IgD-negative memory B cell (primary cell): ENCODE measurements around the gene OSGEPL1. TPM values are rescaled to one million over a fixed set of nuclear protein-coding genes. Genes with fewer than 3 reads are reported as not detected.
"Not testable (repeated sequence)": the region's sequence is repeated elsewhere in the genome, so short reads cannot be mapped to it uniquely, and the experiment has no call there.

ENCODE experiments used
- H3K27ac Mint-ChIP-seq, 3 donors: one replicate each; pipeline ENCODE4 v1.8.0; 2020 to 2022; ENCODE audit warnings: mild to moderate bottlenecking in 3 of 3, mixed read lengths in 3 of 3, moderate library complexity in 1 of 3
- H3K27me3 Mint-ChIP-seq: one replicate; pipeline ENCODE4 v1.8.0; 2021; ENCODE audit warnings: mixed read lengths
- H3K36me3 Mint-ChIP-seq: one replicate; pipeline ENCODE4 v1.8.0; 2020; ENCODE audit warnings: mild to moderate bottlenecking, mixed read lengths
- H3K4me1 Mint-ChIP-seq, 3 donors: one replicate each; pipeline ENCODE4 v1.8.0; 2020 to 2022; ENCODE audit warnings: mixed read lengths in 3 of 3, mild to moderate bottlenecking in 1 of 3
- H3K4me3 Mint-ChIP-seq, 4 donors: one replicate each; pipeline ENCODE4 v1.8.0; 2020 to 2022; ENCODE audit warnings: mild to moderate bottlenecking in 4 of 4, mixed read lengths in 4 of 4, moderate library complexity in 3 of 4
- H3K9me3 Mint-ChIP-seq, 3 donors: one replicate each; pipeline ENCODE4 v1.8.0; 2020 to 2021; ENCODE audit warnings: mixed read lengths in 3 of 3, mild to moderate bottlenecking in 1 of 3
- polyA plus RNA-seq: library from polyadenylated mRNA; unstranded; fragments of 300-500 nt; fragmentation: Illumina TruSeq; gene quantifications from one replicate; pipeline ENCODE4 v1.2.3, GENCODE V29; 2021

OSGEPL1 gene
- polyA plus RNA-seq, 1 donor from 2014 or later = 9.3 TPM

GRCh38 chr2:189770590-189771322 lies 8.2 kb upstream of the OSGEPL1 start:
- Mint-ChIP-seq H3K36me3 (no peaks in the 10 kb centered on the region), H3K4me3 (no peak overlapping the region)

DNA sequence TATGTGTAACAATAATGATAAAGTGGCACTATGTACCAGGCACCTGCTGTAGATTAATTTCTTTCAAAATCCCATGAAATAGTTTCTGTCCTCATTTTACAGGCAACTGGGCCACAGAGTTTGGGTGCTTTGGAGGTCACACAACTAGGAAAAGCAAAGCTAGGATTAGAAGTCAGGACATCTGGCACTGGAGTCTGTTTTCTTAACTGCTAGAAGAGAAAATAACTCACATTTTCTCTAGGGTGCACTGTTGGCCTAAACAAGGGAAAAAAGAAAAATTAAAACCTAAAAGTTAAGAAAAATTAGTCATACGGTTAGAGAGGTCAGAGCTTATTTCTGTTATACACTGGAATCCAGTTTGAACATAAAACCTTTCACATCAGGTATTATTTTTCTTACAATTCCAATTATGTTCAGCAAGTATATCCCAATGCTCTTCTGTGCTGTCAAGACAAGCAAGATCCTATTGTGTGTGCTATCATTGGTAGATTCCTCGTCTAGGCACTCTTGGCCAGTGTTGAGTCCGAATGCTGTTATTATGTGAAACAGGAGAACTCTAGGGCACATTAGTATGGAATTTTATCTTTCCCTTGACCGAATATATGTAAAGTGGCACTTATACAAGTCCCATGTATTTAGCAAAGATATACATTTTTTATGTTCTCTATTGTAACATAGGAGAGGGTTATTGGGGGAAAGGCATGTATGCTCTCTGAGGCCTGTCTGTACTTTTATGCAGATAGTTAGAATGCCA lies 1.5 kb upstream of the OSGEPL1 start:
- Mint-ChIP-seq H3K36me3 (peaks cover 2% of the 10 kb centered on the region), H3K4me1 (peaks cover 5 to 8% (median 7%) of the 10 kb centered on the region in 3 donors), H3K4me3 (peak overlapping the region in 2 of 4 donors; percentile 97 to 98), H3K27ac (peak overlapping the region in 1 of 3 donors; percentile 97), H3K27me3 (no peaks in the 10 kb centered on the region), H3K9me3 (no peaks in the 10 kb centered on the region)

More at GRCh38 chr2:189770590-189771322, 8.2 kb upstream of the OSGEPL1 start:
- no peak overlapping the region for H3K27ac Mint-ChIP-seq
- H3K27me3 Mint-ChIP-seq = no peaks in the 10 kb centered on the region
- no peaks in the 10 kb centered on the region for H3K4me1 Mint-ChIP-seq
- no peaks in the 10 kb centered on the region for H3K9me3 Mint-ChIP-seq

- peaks cover 2% of the 10 kb centered on the region for H3K36me3 Mint-ChIP-seq
- H3K27me3 Mint-ChIP-seq = no peaks in the 10 kb centered on the region
- peak overlapping the region; percentile 91 to 98 (median 98) for H3K4me3 Mint-ChIP-seq
- peaks cover 7 to 9% (median 8%) of the 10 kb centered on the region in 3 donors for H3K4me1 Mint-ChIP-seq
- H3K27ac Mint-ChIP-seq = peak overlapping the region; percentile 95 to 99 (median 97)
- no peaks in the 10 kb centered on the region for H3K9me3 Mint-ChIP-seq
Observed at GRCh38 chr2:189762229-189762550, 402 bp downstream of the OSGEPL1 start.

DNA sequence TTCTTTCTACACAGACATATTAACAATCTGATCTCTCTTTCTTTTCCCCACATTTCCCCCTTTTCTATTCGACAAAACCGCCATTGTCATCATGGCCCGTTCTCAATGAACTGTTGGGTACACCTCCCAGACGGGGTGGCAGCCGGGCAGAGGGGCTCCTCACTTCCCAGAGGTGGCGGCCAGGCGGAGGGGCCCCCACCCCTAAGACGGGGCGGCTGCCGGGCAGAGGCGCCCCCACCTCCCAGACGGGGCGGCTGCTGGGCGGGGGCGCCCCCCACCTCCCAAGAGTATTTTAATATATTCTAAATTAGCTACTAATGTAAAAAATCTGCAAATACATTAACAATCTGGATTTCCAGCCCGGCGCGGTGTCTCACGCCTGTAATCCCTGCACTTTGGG lies 2.4 kb downstream of the OSGEPL1 start:
- H3K9me3 Mint-ChIP-seq, H3K4me1 Mint-ChIP-seq, H3K36me3 Mint-ChIP-seq, H3K27ac Mint-ChIP-seq, H3K4me3 Mint-ChIP-seq, H3K27me3 Mint-ChIP-seq: not testable (repeated sequence)

- no peaks in the 10 kb centered on the region for H3K9me3 Mint-ChIP-seq
- peaks cover 2 to 4% (median 4%) of the 10 kb centered on the region in 3 donors for H3K4me1 Mint-ChIP-seq
- no peak overlapping the region for H3K27ac Mint-ChIP-seq
- H3K27me3 Mint-ChIP-seq = no peaks in the 10 kb centered on the region
- no peak overlapping the region for H3K4me3 Mint-ChIP-seq
- no peaks in the 10 kb centered on the region for H3K36me3 Mint-ChIP-seq
Observed at GRCh38 chr2:189756311-189756952, 6.2 kb downstream of the OSGEPL1 start.

DNA sequence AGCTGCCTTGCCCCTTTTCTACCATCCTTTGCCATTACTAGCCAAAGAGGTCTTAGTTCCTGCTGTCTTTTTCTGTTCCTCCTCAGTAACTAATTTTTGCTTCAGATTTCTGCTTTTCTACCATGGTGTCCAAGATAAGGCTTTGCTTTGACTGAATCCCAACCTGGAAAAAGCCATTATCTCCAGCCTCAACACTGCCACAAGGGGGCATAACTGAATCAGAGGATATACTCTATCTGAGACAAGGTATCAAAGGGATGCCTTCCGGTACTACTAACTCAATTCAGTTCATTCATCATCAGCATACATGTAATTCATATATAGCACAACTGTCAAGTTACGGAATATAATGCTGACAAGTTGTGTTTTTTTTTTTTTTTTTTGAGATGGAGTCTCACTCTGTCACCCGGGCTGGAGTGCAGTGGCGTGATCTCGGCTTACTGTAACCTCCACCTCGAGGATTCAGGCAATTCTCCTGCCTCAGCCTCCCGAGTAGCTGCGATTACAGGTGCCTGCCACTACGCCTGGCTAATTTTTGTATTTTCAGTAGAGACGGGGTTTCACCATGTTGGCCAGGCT lies 11.4 kb downstream of the OSGEPL1 start:
- Mint-ChIP-seq H3K36me3 (peaks cover 3% of the 10 kb centered on the region), H3K9me3 (no peaks in the 10 kb centered on the region), H3K4me1 (peaks cover 0 to 2% (median 1%) of the 10 kb centered on the region in 3 donors), H3K27me3 (no peaks in the 10 kb centered on the region), H3K27ac (no peak overlapping the region), H3K4me3 (no peak overlapping the region)

GRCh38 chr2:189729430-189729829 lies 33.2 kb downstream of the OSGEPL1 start:
- no peaks in the 10 kb centered on the region for H3K27me3 Mint-ChIP-seq
- H3K36me3 Mint-ChIP-seq = peaks cover 6% of the 10 kb centered on the region
- H3K27ac Mint-ChIP-seq = no peak overlapping the region
- no peak overlapping the region for H3K4me3 Mint-ChIP-seq
- no peaks in the 10 kb centered on the region for H3K9me3 Mint-ChIP-seq
- H3K4me1 Mint-ChIP-seq = no peaks in the 10 kb centered on the region

GRCh38 chr2:189726849-189727248 lies 35.7 kb downstream of the OSGEPL1 start:
- Mint-ChIP-seq H3K4me3 (no peak overlapping the region), H3K27ac (no peak overlapping the region), H3K9me3 (no peaks in the 10 kb centered on the region), H3K36me3 (no peaks in the 10 kb centered on the region), H3K27me3 (no peaks in the 10 kb centered on the region), H3K4me1 (no peaks in the 10 kb centered on the region)

DNA sequence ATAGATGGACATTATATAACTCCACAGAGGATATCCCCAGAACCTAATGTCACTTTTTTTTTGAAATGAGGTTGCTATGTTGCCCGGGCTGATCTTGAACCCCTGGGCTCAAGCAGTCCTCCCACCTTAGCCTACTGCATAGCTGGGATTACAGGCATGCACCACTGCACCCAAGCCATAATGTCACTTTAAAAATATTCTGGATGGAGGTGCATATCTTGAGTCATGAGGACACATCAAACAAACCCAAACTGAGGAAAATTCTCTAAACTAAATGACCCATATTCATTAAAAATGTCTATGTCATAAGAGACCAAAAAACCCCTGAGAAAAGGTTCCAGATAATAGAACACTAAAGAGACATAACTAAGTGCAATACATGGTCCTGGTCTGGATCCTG lies 36.3 kb downstream of the OSGEPL1 start:
- no peaks in the 10 kb centered on the region for H3K4me1 Mint-ChIP-seq
- H3K36me3 Mint-ChIP-seq = no peaks in the 10 kb centered on the region
- H3K4me3 Mint-ChIP-seq = no peak overlapping the region
- H3K27me3 Mint-ChIP-seq = no peaks in the 10 kb centered on the region
- H3K27ac Mint-ChIP-seq = no peak overlapping the region
- no peaks in the 10 kb centered on the region for H3K9me3 Mint-ChIP-seq

DNA sequence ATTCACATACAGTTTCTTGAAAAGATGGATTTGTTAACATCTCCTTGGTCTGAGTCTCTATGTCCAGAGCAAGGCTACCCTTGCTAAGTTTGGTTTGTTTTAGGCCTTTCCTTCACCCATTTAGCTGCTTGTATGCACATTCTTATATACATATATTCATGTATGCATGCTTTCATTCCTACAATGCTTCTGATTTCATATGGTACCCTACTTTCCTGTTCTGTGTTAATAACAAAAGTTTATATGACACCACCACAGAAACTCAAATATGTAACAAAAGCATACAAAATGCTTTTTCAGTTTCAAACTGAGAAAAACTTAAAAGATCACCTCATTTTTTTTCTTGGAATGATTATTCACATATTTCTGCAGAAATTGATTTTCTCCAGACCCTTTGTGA lies 39.4 kb downstream of the OSGEPL1 start:
- H3K9me3 Mint-ChIP-seq = no peaks in the 10 kb centered on the region

DNA sequence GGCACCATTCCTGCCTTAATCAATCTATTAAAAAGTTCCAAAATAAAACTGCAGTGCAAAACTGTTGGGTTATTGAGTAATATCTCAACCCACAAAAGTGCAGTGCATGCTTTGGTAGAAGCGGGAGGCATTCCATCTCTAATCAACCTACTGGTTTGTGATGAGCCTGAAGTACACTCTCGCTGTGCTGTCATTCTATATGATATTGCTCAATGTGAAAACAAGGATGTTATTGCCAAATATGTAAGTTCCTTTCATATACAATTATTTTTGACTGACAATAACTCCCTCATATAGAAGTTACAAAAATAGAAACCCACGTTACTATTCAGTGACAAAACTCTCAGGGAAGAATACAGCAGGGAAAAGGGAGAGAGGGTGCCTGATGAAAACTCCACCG lies 43.0 kb downstream of the OSGEPL1 start:
- no peaks in the 10 kb centered on the region for H3K36me3 Mint-ChIP-seq
- no peaks in the 10 kb centered on the region for H3K27me3 Mint-ChIP-seq
- no peak overlapping the region for H3K27ac Mint-ChIP-seq
- peaks cover 0 to 9% (median 2%) of the 10 kb centered on the region in 3 donors for H3K9me3 Mint-ChIP-seq
- H3K4me3 Mint-ChIP-seq = no peak overlapping the region
- H3K4me1 Mint-ChIP-seq = no peaks in the 10 kb centered on the region

More for the DNA sequence above, 39.4 kb downstream of the OSGEPL1 start:
- H3K4me1 Mint-ChIP-seq = no peaks in the 10 kb centered on the region
- no peaks in the 10 kb centered on the region for H3K36me3 Mint-ChIP-seq
- no peaks in the 10 kb centered on the region for H3K27me3 Mint-ChIP-seq
- H3K27ac Mint-ChIP-seq = no peak overlapping the region
- H3K4me3 Mint-ChIP-seq = no peak overlapping the region

- H3K9me3 Mint-ChIP-seq, H3K36me3 Mint-ChIP-seq, H3K27ac Mint-ChIP-seq, H3K4me3 Mint-ChIP-seq, H3K4me1 Mint-ChIP-seq, H3K27me3 Mint-ChIP-seq: not testable (repeated sequence)
Observed at GRCh38 chr2:189717593-189717992, 45.0 kb downstream of the OSGEPL1 start.

DNA sequence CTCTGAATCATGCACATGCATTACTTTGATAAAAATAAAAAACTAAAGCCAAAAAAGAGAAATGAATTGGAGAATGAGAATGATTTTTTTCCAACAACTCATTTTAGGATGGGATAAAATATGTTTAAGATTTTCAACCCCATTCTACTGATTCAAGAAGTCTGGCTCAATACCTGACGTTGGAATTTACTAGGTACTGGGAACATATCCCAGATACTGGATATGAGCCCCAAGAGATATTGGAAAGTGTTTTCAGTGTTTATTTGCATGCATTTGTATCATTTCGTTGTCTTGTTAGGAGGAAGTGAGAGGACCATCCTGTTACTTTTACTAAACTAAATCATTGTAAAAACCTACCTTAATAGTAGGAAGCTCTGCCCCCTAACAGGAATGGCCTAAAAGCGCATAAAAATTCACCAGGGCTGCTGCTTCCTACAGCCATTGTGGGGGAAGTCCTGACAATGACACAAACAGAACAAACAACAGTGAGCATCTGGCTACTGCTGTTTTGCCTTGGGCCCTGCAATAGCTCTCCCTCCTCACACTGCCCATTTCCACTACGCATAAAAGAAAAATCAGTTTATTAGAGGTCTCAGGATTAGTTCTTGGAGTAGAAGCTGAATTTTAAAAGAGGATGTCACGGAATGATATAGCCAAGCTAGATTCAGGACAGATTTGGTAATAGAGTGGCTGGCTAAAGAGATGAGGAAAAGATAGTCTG lies 52.9 kb downstream of the OSGEPL1 start:
- Mint-ChIP-seq H3K27ac (no peak overlapping the region), H3K27me3 (no peaks in the 10 kb centered on the region), H3K36me3 (peaks cover 6% of the 10 kb centered on the region), H3K4me3 (no peak overlapping the region), H3K4me1 (peaks cover 0 to 1% (median 0%) of the 10 kb centered on the region in 3 donors), H3K9me3 (peaks cover 0 to 4% (median 0%) of the 10 kb centered on the region in 3 donors)

DNA sequence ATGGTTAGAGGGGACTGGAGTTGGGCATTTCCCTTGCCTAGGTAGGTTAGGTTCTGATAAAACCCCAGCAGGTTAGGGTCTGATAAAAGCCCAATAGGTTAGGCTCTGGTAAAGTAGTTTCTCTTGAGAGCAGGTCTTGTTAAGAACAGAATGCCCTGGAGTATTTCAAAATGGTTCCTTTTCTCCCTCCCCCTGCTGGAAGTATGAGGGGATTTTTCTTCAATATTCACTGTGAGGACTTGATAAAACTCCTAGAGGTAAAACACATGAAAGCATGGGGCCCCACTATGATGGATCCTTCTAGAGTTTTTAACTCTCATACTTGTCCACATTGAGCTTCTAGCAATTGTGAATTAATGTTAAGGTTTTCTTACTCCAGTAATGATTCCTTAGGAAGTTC lies 60.5 kb downstream of the OSGEPL1 start:
- H3K36me3 Mint-ChIP-seq = peaks cover 3% of the 10 kb centered on the region
- H3K27ac Mint-ChIP-seq = no peak overlapping the region
- H3K27me3 Mint-ChIP-seq = no peaks in the 10 kb centered on the region
- no peak overlapping the region for H3K4me3 Mint-ChIP-seq
- peaks cover 0 to 2% (median 0%) of the 10 kb centered on the region in 3 donors for H3K4me1 Mint-ChIP-seq
- no peaks in the 10 kb centered on the region for H3K9me3 Mint-ChIP-seq

DNA sequence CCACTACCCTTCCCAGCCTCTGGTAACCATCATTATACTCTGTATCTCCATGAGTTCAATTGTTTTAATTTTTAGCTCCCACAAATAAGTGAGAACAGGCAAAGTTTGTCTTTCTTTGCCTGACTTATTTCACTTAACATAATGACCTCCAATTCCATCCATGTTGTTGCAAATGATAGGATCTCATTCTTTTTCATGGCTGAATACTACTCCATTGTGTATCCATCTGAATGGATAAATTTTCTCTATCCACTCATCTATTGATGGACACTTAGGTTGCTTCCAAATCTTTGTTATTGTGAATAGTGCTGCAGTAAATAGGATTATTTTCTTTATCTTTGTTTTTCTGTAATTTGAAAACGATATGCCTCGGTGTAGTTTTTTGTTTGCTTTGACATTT lies 61.9 kb downstream of the OSGEPL1 start:
- Mint-ChIP-seq H3K27ac (no peak overlapping the region), H3K27me3 (no peaks in the 10 kb centered on the region), H3K4me1 (peaks cover 0 to 2% (median 0%) of the 10 kb centered on the region in 3 donors), H3K4me3 (no peak overlapping the region), H3K9me3 (no peaks in the 10 kb centered on the region), H3K36me3 (peaks cover 3% of the 10 kb centered on the region)
